Panc1 (cell line): ENCODE data around the gene TMEM165. TPM values are rescaled to one million over a fixed set of nuclear protein-coding genes. Genes with fewer than 3 reads are reported as not detected.
"Not testable (repeated sequence)": the region's sequence is repeated elsewhere in the genome, so short reads cannot be mapped to it uniquely, and the experiment has no call there.

ENCODE experiments used
- ATAC-seq: fragments of 200-7000 bp; cut with Tn5 transposase; 2 replicates; pipeline ENCODE4 v1.9.1; 2020; ENCODE audit warnings: mild to moderate bottlenecking, moderate library complexity
- BruUV-seq: library from RNA; stranded (reverse); fragments of 400-500 nt; replicated peaks from 2 replicates; lab custom pipeline; 2021; lab: Mats Ljungman, UMichigan
- CTCF ChIA-PET: fragments of 300-600 bp; sonication (Branson Sonifier 250); formaldehyde crosslinking; loops from one replicate; lab custom pipeline; 2022; ENCODE audit warnings: antibody characterized with exemption; lab: Charles Lee
- POLR2A ChIA-PET: fragments of 300-600 bp; sonication (Branson Sonifier 250); formaldehyde crosslinking; loops from one replicate; lab custom pipeline; 2022; ENCODE audit warnings: antibody characterized with exemption; lab: Charles Lee
- DNase-seq: peaks from one replicate; pipeline ENCODE4 v3.0.0-alpha.2; 2010; ENCODE audit warnings: low read depth, low spot score
- H3K27ac ChIP-seq: 2 replicates; pipeline ENCODE4 v1.5.1; 2011; ENCODE audit warnings: mild to moderate bottlenecking, low read length, inconsistent platforms
- H3K27me3 ChIP-seq: fragments of 200-500 bp; sonication (Bioruptor generic); 2 replicates; pipeline ENCODE4 v1.6.0; 2014; ENCODE audit warnings: low read length, inconsistent platforms; ENCODE audit not compliant: control insufficient read depth, insufficient read depth
- H3K36me3 ChIP-seq: fragments of 200-500 bp; sonication (Bioruptor generic); 2 replicates; pipeline ENCODE4 v1.5.1; 2014; ENCODE audit warnings: inconsistent platforms, mild to moderate bottlenecking, low read length, moderate library complexity; ENCODE audit not compliant: control insufficient read depth, insufficient read depth
- H3K4me1 ChIP-seq: 2 replicates; pipeline ENCODE4 v1.5.1; 2011; ENCODE audit warnings: inconsistent platforms, mild to moderate bottlenecking, low read length, moderate library complexity; ENCODE audit not compliant: control insufficient read depth, insufficient read depth
- H3K4me3 ChIP-seq, 2 experiments: 2 replicates each; pipeline ENCODE4 v1.5.1; 2011 to 2012; ENCODE audit warnings: low read depth in 2 of 2, low read length in 2 of 2, mild to moderate bottlenecking in 2 of 2, inconsistent platforms in 1 of 2, moderate library complexity in 1 of 2
- H3K9me3 ChIP-seq: fragments of 200-500 bp; sonication (Bioruptor generic); 2 replicates; pipeline ENCODE4 v1.5.1; 2014; ENCODE audit warnings: low read depth, mild to moderate bottlenecking, inconsistent platforms, low read length, moderate library complexity; ENCODE audit not compliant: control insufficient read depth, insufficient read depth
- POLR2AphosphoS5 ChIP-seq: IDR thresholded peaks from 2 replicates; pipeline ENCODE4 v1.6.1; 2012; ENCODE audit warnings: mild to moderate bottlenecking, low read depth, low read length, moderate library complexity
- REST ChIP-seq, 2 experiments: IDR thresholded peaks; 2 replicates each; pipeline ENCODE4 v1.6.1; 2011 to 2012; ENCODE audit warnings: low read depth in 2 of 2, control low read depth in 1 of 2, low read length in 1 of 2, mild to moderate bottlenecking in 1 of 2, moderate library complexity in 1 of 2; ENCODE audit not compliant: insufficient read depth in 1 of 2
- SIN3A ChIP-seq: IDR thresholded peaks from 2 replicates; pipeline ENCODE4 v1.6.1; 2012; ENCODE audit warnings: low read depth, mild to moderate bottlenecking, low read length, moderate library complexity, borderline replicate concordance; ENCODE audit not compliant: insufficient read depth
- TCF7L2 ChIP-seq: IDR thresholded peaks from 2 replicates; pipeline ENCODE4 v1.6.1; 2011; ENCODE audit warnings: mild to moderate bottlenecking, low read depth, low read length, inconsistent platforms
- in situ Hi-C: cut with HindIII; loops from 2 replicates; pipeline ENCODE4 v1.10.0; 2016; ENCODE audit warnings: low sequenced_read_pairs, low pct_unique_long_range_greater_than_20kb
- intact Hi-C: fragments of 100-400 bp; cut with micrococcal nuclease; formaldehyde crosslinking; loops from one replicate; pipeline ENCODE4 v1.10.0; 2022; ENCODE audit not compliant: unreplicated experiment
- total RNA-seq: library from RNA; stranded (reverse); gene quantifications from one replicate; pipeline ENCODE4 v1.2.1, GENCODE V29; 2021; ENCODE audit not compliant: unreplicated experiment
- TF ChIP-seq, protein P1 (sequence below): fragments of 450-650 bp; IDR thresholded peaks from 2 replicates; pipeline ENCODE4 v1.5.1; 2017; ENCODE audit warnings: mild to moderate bottlenecking

TMEM165 gene
- total RNA-seq, 1 experiment from 2014 or later = 54.6 TPM

DNA sequence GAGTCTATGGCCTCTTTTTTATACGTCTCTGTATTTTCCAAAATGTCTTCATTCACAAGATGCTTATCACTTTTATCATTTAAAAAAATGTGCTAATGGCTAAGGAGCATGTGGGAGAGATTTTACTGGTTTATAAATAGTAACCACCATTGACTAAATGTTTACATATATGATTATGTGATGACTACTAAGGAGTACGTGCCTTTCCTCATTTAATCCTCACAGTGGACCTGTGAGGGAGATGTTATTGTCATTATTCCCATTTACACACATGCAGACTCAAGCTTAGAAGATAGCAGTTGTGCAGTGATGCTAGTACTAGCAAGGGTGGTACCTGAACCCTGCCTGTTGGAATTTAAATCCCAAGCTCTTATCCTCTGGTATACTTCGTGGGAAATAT lies 47.3 kb upstream of the TMEM165 start:
- in situ Hi-C loops = no loop called here

GRCh38 chr4:55350870-55351269 lies 44.9 kb upstream of the TMEM165 start:
- H3K27ac ChIP-seq, H3K9me3 ChIP-seq, H3K27me3 ChIP-seq, in situ Hi-C loops, BruUV-seq, H3K4me1 ChIP-seq, POLR2A ChIA-PET, ATAC-seq, H3K4me3 ChIP-seq, DNase-seq, intact Hi-C loops, H3K36me3 ChIP-seq: not testable (repeated sequence)
- CTCF ChIA-PET = interaction anchor here (0.6 kb wide), 1 partner anchor 22 kb away, joined by 3 read pairs; no protein-coding TSS in a partner anchor

More for the DNA sequence above, 47.3 kb upstream of the TMEM165 start:
- no peak for ATAC-seq
- Histone ChIP-seq H3K27me3 (no peaks in the 10 kb centered on the region), H3K36me3 (no peaks in the 10 kb centered on the region), H3K4me1 (peaks cover 7% of the 10 kb centered on the region; the same call in 1 of the 2 replicates), H3K4me3 (no peak overlapping the region), H3K27ac (no peak overlapping the region; the same call in 1 of the 2 replicates), H3K9me3 (no peaks in the 10 kb centered on the region)
- no TSS peak for BruUV-seq
- ChIA-PET POLR2A (no interaction called here), CTCF (no interaction called here)
- TF ChIP-seq TCF7L2 = no peak
- TF ChIP-seq, protein P1, sequence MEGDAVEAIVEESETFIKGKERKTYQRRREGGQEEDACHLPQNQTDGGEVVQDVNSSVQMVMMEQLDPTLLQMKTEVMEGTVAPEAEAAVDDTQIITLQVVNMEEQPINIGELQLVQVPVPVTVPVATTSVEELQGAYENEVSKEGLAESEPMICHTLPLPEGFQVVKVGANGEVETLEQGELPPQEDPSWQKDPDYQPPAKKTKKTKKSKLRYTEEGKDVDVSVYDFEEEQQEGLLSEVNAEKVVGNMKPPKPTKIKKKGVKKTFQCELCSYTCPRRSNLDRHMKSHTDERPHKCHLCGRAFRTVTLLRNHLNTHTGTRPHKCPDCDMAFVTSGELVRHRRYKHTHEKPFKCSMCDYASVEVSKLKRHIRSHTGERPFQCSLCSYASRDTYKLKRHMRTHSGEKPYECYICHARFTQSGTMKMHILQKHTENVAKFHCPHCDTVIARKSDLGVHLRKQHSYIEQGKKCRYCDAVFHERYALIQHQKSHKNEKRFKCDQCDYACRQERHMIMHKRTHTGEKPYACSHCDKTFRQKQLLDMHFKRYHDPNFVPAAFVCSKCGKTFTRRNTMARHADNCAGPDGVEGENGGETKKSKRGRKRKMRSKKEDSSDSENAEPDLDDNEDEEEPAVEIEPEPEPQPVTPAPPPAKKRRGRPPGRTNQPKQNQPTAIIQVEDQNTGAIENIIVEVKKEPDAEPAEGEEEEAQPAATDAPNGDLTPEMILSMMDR = no peak
- TF ChIP-seq SIN3A = no peak
- TF ChIP-seq POLR2AphosphoS5 = no peak
- no peak for TF ChIP-seq REST (IDR thresholded peaks at IDR 0.05; ENCODE audit: insufficient read depth in 1 of 2, low read depth in 2 of 2, low read length in 1 of 2)
- peak; percentile 10 for DNase-seq
- intact Hi-C loops = loop anchor here (5.0 kb wide), 1 partner anchor 49 kb away; the partner anchor contains the start of gene TMEM165

DNA sequence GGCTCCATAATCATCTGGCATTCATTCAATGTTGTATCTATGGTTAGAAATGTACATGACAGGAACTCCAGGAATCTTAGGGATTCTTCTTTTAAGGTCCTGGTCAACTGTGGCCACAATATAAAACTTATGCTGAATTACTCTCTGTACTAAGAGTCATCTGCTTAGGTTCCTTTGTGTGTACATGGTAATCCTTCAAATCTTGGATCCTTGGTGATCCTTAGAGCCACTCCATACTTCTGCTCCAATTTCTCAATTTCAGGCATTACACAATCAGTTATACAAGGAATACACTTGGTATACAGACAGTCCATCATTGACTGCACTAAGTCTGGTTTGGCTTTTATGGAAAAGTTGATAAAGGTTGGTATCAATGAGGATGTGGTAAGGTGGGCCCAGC lies 43.9 kb upstream of the TMEM165 start:
- intact Hi-C loops (no loop called here), in situ Hi-C loops (no loop called here)

More for the DNA sequence above, 43.9 kb upstream of the TMEM165 start:
- Histone ChIP-seq H3K27ac (no peak overlapping the region), H3K27me3 (no peaks in the 10 kb centered on the region), H3K4me3 (no peak overlapping the region), H3K4me1 (peaks cover 7% of the 10 kb centered on the region; the same call in 1 of the 2 replicates), H3K36me3 (no peaks in the 10 kb centered on the region), H3K9me3 (no peaks in the 10 kb centered on the region)
- no peak for DNase-seq
- TF ChIP-seq, protein P1 = no peak
- TF ChIP-seq POLR2AphosphoS5 (no peak), TCF7L2 (no peak), SIN3A (no peak), REST (IDR thresholded peaks at IDR 0.05; ENCODE audit: insufficient read depth in 1 of 2, low read depth in 2 of 2, low read length in 1 of 2) (no peak)
- ChIA-PET POLR2A (no interaction called here), CTCF (interaction anchor here (0.5 kb wide), 1 partner anchor 1052 kb away, joined by 3 read pairs; no protein-coding TSS in a partner anchor)
- BruUV-seq = no TSS peak
- ATAC-seq = no peak
